CD4-positive, CD25-positive, alpha-beta regulatory T cell (primary cell): Measurements from ENCODE around the gene ACAD11. TPM values are rescaled to one million over a fixed set of nuclear protein-coding genes. Genes with fewer than 3 reads are reported as not detected.
"Not testable (repeated sequence)": the region's sequence is repeated elsewhere in the genome, so short reads cannot be mapped to it uniquely, and the experiment has no call there.

Source experiments
- ATAC-seq, 2 donors: fragments of 150-1000 bp; cut with Tn5 transposase; one replicate each; pipeline ENCODE4 v1.10.0; 2021; ENCODE audit warnings: low read depth in 2 of 2, moderate number of reproducible peaks in 2 of 2, moderate library complexity in 1 of 2
- DNase-seq, 3 donors: peaks; one replicate each; pipeline versions ENCODE4 v3.0.0 to v3.0.0-alpha.2; 2012 to 2022; ENCODE audit warnings: mixed read lengths in 1 of 3
- H3K27ac ChIP-seq: one replicate; pipeline ENCODE4 v1.7.0; 2013; ENCODE audit warnings: mild to moderate bottlenecking, low read length; ENCODE audit not compliant: insufficient read depth, poor library complexity, severe bottlenecking
- H3K27me3 ChIP-seq: one replicate; pipeline ENCODE4 v1.7.0; 2013; ENCODE audit warnings: low read length; ENCODE audit not compliant: control insufficient read depth, insufficient read depth
- H3K36me3 ChIP-seq: one replicate; pipeline ENCODE4 v1.7.0; 2013; ENCODE audit warnings: mild to moderate bottlenecking, low read length, moderate library complexity; ENCODE audit not compliant: control insufficient read depth, insufficient read depth
- H3K4me1 ChIP-seq: 2 replicates; pipeline ENCODE4 v1.7.0; 2013; ENCODE audit warnings: mild to moderate bottlenecking, low read length; ENCODE audit not compliant: insufficient read depth, control insufficient read depth, poor library complexity, severe bottlenecking
- H3K4me3 ChIP-seq: one replicate; pipeline ENCODE4 v1.7.0; 2013; ENCODE audit warnings: low read depth, mild to moderate bottlenecking, low read length, moderate library complexity
- H3K9me3 ChIP-seq, 2 experiments: 1 replicate in 1 of 2; 2 replicates in 1 of 2; pipeline ENCODE4 v1.7.0; 2013; ENCODE audit warnings: low read length in 2 of 2, mild to moderate bottlenecking in 1 of 2, moderate library complexity in 1 of 2; ENCODE audit not compliant: control insufficient read depth in 2 of 2
- H3K27ac Mint-ChIP-seq, 3 donors: one replicate each; pipeline ENCODE4 v1.8.0; 2020 to 2022; ENCODE audit warnings: mild to moderate bottlenecking in 3 of 3, mixed read lengths in 3 of 3, moderate library complexity in 2 of 3
- H3K27me3 Mint-ChIP-seq: one replicate; pipeline ENCODE4 v1.8.0; 2022; ENCODE audit warnings: mild to moderate bottlenecking, mixed read lengths
- H3K36me3 Mint-ChIP-seq: one replicate; pipeline ENCODE4 v1.8.0; 2020; ENCODE audit warnings: mixed read lengths
- H3K4me1 Mint-ChIP-seq, 4 donors: one replicate each; pipeline ENCODE4 v1.8.0; 2020 to 2022; ENCODE audit warnings: mixed read lengths in 4 of 4, mild to moderate bottlenecking in 1 of 4
- H3K4me3 Mint-ChIP-seq, 4 donors: one replicate each; pipeline ENCODE4 v1.8.0; 2020 to 2022; ENCODE audit warnings: mild to moderate bottlenecking in 4 of 4, mixed read lengths in 4 of 4, moderate library complexity in 3 of 4
- H3K9me3 Mint-ChIP-seq, 7 donors: one replicate each; pipeline ENCODE4 v1.8.0; 2020 to 2022; ENCODE audit warnings: mixed read lengths in 7 of 7, mild to moderate bottlenecking in 3 of 7, moderate library complexity in 2 of 7
- polyA plus RNA-seq, 4 donors: library from polyadenylated mRNA; unstranded; fragments of 300-500 nt; fragmentation: Illumina TruSeq; gene quantifications; one replicate each; pipeline ENCODE4 v1.2.3, GENCODE V29; 2021
- total RNA-seq: library from RNA; stranded (reverse); gene quantifications from one replicate; pipeline ENCODE4 v1.2.3, GENCODE V29; 2022

Gene ACAD11
- total and polyA plus RNA-seq, 5 donors from 2014 or later = 2.7 to 27.5 (median 4.7) TPM

- Histone ChIP-seq H3K4me1 (no peaks in the 10 kb centered on the region), H3K36me3 (peaks cover 18% of the 10 kb centered on the region), H3K27ac (no peak overlapping the region), H3K9me3 (no peaks in the 10 kb centered on the region), H3K27me3 (no peaks in the 10 kb centered on the region), H3K4me3 (no peak overlapping the region)
- H3K27ac Mint-ChIP-seq = no peak overlapping the region
- H3K9me3 Mint-ChIP-seq = no peaks in the 10 kb centered on the region
- DNase-seq (no peak), ATAC-seq (no peak)
- H3K4me1 Mint-ChIP-seq = peaks cover 4 to 11% (median 7%) of the 10 kb centered on the region in 4 donors
- H3K4me3 Mint-ChIP-seq = no peak overlapping the region
- no peaks in the 10 kb centered on the region for H3K27me3 Mint-ChIP-seq
- H3K36me3 Mint-ChIP-seq = peaks cover 23% of the 10 kb centered on the region
Observed at GRCh38 chr3:132622761-132623160, 36.8 kb downstream of the ACAD11 start.

- H3K36me3 ChIP-seq = peaks cover 18% of the 10 kb centered on the region
- H3K36me3 Mint-ChIP-seq = peaks cover 29% of the 10 kb centered on the region
- no peak overlapping the region for H3K27ac Mint-ChIP-seq
- no peak overlapping the region for H3K4me3 Mint-ChIP-seq
- peaks cover 0 to 3% (median 0%) of the 10 kb centered on the region in 7 donors for H3K9me3 Mint-ChIP-seq
- H3K27ac ChIP-seq = no peak overlapping the region
- H3K4me1 Mint-ChIP-seq = peaks cover 4 to 16% (median 8%) of the 10 kb centered on the region in 4 donors
- ATAC-seq = no peak
- H3K4me1 ChIP-seq = no peaks in the 10 kb centered on the region
- no peaks in the 10 kb centered on the region for H3K27me3 Mint-ChIP-seq
- no peaks in the 10 kb centered on the region for H3K27me3 ChIP-seq
- no peak for DNase-seq
- no peak overlapping the region for H3K4me3 ChIP-seq
- no peaks in the 10 kb centered on the region for H3K9me3 ChIP-seq
Observed at GRCh38 chr3:132622148-132622547, 37.5 kb downstream of the ACAD11 start.

GRCh38 chr3:132616780-132617179 lies 42.8 kb downstream of the ACAD11 start:
- no peak overlapping the region for H3K4me3 Mint-ChIP-seq
- H3K4me1 ChIP-seq = no peaks in the 10 kb centered on the region
- peaks cover 39% of the 10 kb centered on the region for H3K36me3 Mint-ChIP-seq
- no peak overlapping the region for H3K27ac ChIP-seq
- H3K4me3 ChIP-seq = no peak overlapping the region
- peaks cover 0 to 8% (median 4%) of the 10 kb centered on the region in 7 donors for H3K9me3 Mint-ChIP-seq
- H3K4me1 Mint-ChIP-seq = peaks cover 0 to 12% (median 7%) of the 10 kb centered on the region in 4 donors
- ATAC-seq (no peak), DNase-seq (no peak)
- peaks cover 2% of the 10 kb centered on the region for H3K36me3 ChIP-seq
- H3K9me3 ChIP-seq = no peaks in the 10 kb centered on the region
- H3K27me3 ChIP-seq = no peaks in the 10 kb centered on the region
- no peak overlapping the region for H3K27ac Mint-ChIP-seq
- no peaks in the 10 kb centered on the region for H3K27me3 Mint-ChIP-seq

GRCh38 chr3:132615881-132616280 lies 43.7 kb downstream of the ACAD11 start:
- Histone ChIP-seq H3K27me3 (no peaks in the 10 kb centered on the region), H3K4me1 (no peaks in the 10 kb centered on the region), H3K27ac (no peak overlapping the region), H3K4me3 (no peak overlapping the region), H3K36me3 (peaks cover 2% of the 10 kb centered on the region), H3K9me3 (no peaks in the 10 kb centered on the region)
- H3K4me3 Mint-ChIP-seq = no peak overlapping the region
- peaks cover 0 to 8% (median 5%) of the 10 kb centered on the region in 7 donors for H3K9me3 Mint-ChIP-seq
- DNase-seq (no peak), ATAC-seq (no peak)
- H3K36me3 Mint-ChIP-seq = peaks cover 40% of the 10 kb centered on the region
- peaks cover 0 to 7% (median 3%) of the 10 kb centered on the region in 4 donors for H3K4me1 Mint-ChIP-seq
- no peak overlapping the region for H3K27ac Mint-ChIP-seq
- no peaks in the 10 kb centered on the region for H3K27me3 Mint-ChIP-seq

- H3K4me1 ChIP-seq, ATAC-seq, H3K9me3 Mint-ChIP-seq, H3K36me3 ChIP-seq, H3K27me3 Mint-ChIP-seq, H3K27me3 ChIP-seq, H3K4me3 Mint-ChIP-seq, H3K27ac Mint-ChIP-seq, H3K4me3 ChIP-seq, DNase-seq, H3K27ac ChIP-seq, H3K9me3 ChIP-seq, H3K4me1 Mint-ChIP-seq: not testable (repeated sequence)
- peaks cover 38% of the 10 kb centered on the region for H3K36me3 Mint-ChIP-seq
Observed at GRCh38 chr3:132615301-132615700, 44.3 kb downstream of the ACAD11 start.

- H3K9me3 ChIP-seq, H3K9me3 Mint-ChIP-seq, H3K4me3 Mint-ChIP-seq, H3K4me1 Mint-ChIP-seq, H3K27me3 ChIP-seq, H3K27ac ChIP-seq, H3K4me3 ChIP-seq, H3K27ac Mint-ChIP-seq, H3K27me3 Mint-ChIP-seq, DNase-seq, ATAC-seq, H3K4me1 ChIP-seq: not testable (repeated sequence)
- peaks cover 63% of the 10 kb centered on the region for H3K36me3 Mint-ChIP-seq
- H3K36me3 ChIP-seq = peaks cover 14% of the 10 kb centered on the region
Observed at GRCh38 chr3:132606620-132607019, 53.0 kb downstream of the ACAD11 start.

GRCh38 chr3:132606085-132606484 lies 53.5 kb downstream of the ACAD11 start:
- DNase-seq (no peak), ATAC-seq (no peak)
- peaks cover 0 to 3% (median 0%) of the 10 kb centered on the region in 4 donors for H3K4me1 Mint-ChIP-seq
- peaks cover 14% of the 10 kb centered on the region for H3K36me3 ChIP-seq
- H3K27me3 Mint-ChIP-seq = no peaks in the 10 kb centered on the region
- peaks cover 0 to 5% (median 0%) of the 10 kb centered on the region in 7 donors for H3K9me3 Mint-ChIP-seq
- H3K27ac Mint-ChIP-seq = peak overlapping the region in 1 of 3 donors; percentile 57
- H3K36me3 Mint-ChIP-seq = peaks cover 59% of the 10 kb centered on the region
- H3K27me3 ChIP-seq = no peaks in the 10 kb centered on the region
- H3K27ac ChIP-seq = no peak overlapping the region
- no peaks in the 10 kb centered on the region for H3K4me1 ChIP-seq
- H3K4me3 Mint-ChIP-seq = no peak overlapping the region
- H3K4me3 ChIP-seq = no peak overlapping the region
- H3K9me3 ChIP-seq = no peaks in the 10 kb centered on the region

GRCh38 chr3:132605374-132605792 lies 54.2 kb downstream of the ACAD11 start:
- Mint-ChIP-seq H3K9me3 (peaks cover 0 to 3% (median 0%) of the 10 kb centered on the region in 7 donors), H3K4me3 (no peak overlapping the region), H3K27ac (peak overlapping the region in 1 of 3 donors; percentile 57), H3K36me3 (peaks cover 55% of the 10 kb centered on the region), H3K27me3 (no peaks in the 10 kb centered on the region), H3K4me1 (peaks cover 0 to 3% (median 0%) of the 10 kb centered on the region in 4 donors)
- H3K27me3 ChIP-seq = no peaks in the 10 kb centered on the region
- ATAC-seq = no peak
- DNase-seq = no peak
- H3K27ac ChIP-seq = no peak overlapping the region
- H3K9me3 ChIP-seq = no peaks in the 10 kb centered on the region
- peaks cover 14% of the 10 kb centered on the region for H3K36me3 ChIP-seq
- H3K4me3 ChIP-seq = no peak overlapping the region
- H3K4me1 ChIP-seq = no peaks in the 10 kb centered on the region
